Measurements from ENCODE around the gene ASIC5. TPM values are rescaled to one million over a fixed set of nuclear protein-coding genes. Genes with fewer than 3 reads are reported as not detected.
"Not testable (repeated sequence)": the region's sequence is repeated elsewhere in the genome, so short reads cannot be mapped to it uniquely, and the experiment has no call there.

The ASIC5 gene
- polyA plus RNA-seq, 1 of the 3 experiments (the other 2 are of a cell fraction) = not detected

- no peak overlapping the region for H2AFZ ChIP-seq (ENCODE audit: low read depth)
- no peaks in the 10 kb centered on the region for H3K27me3 ChIP-seq (ENCODE audit: insufficient read depth)
- ChIA-PET POLR2A (no interaction called here), CTCF (interaction anchor here (2.2 kb wide), 1 partner anchor 11 kb away, joined by 8 read pairs; no protein-coding TSS in a partner anchor)
- no peak for DNase-seq
- H3K4me1 ChIP-seq (ENCODE audit: control insufficient read depth in 1 of 2, insufficient read depth in 2 of 2, low read depth in 1 of 2, low read length in 1 of 2) = no peaks in the 10 kb centered on the region
- TF ChIP-seq RCOR1 (IDR thresholded peaks at IDR 0.05; ENCODE audit: low read length) (no peak), REST (IDR thresholded peaks at IDR 0.05; ENCODE audit: low read depth, low read length) (no peak), MEF2A (IDR thresholded peaks at IDR 0.05; ENCODE audit: borderline replicate concordance, low read depth) (no peak), JUND (IDR thresholded peaks at IDR 0.05) (no peak), EP300 (IDR thresholded peaks at IDR 0.05; ENCODE audit: borderline replicate concordance in 1 of 2, low read depth in 1 of 2, low read length in 1 of 2) (no peak), MAX (IDR thresholded peaks at IDR 0.05; ENCODE audit: low read depth) (no peak), YY1 (IDR thresholded peaks at IDR 0.05; ENCODE audit: low read depth) (no peak), SMC3 (IDR thresholded peaks at IDR 0.05; ENCODE audit: low read depth, low read length) (no peak), RXRA (IDR thresholded peaks at IDR 0.05; ENCODE audit: borderline replicate concordance, low read depth) (no peak), USF1 (IDR thresholded peaks at IDR 0.05; ENCODE audit: borderline replicate concordance, low read depth) (no peak), RAD21 (IDR thresholded peaks at IDR 0.05; ENCODE audit: low read length) (no peak), IRF3 (IDR thresholded peaks at IDR 0.05; ENCODE audit: low read depth, low read length) (no peak), CTCF (IDR thresholded peaks at IDR 0.05) (no peak), SIN3A (IDR thresholded peaks at IDR 0.05; ENCODE audit: borderline replicate concordance, low read depth, low read length) (no peak), FOXM1 (IDR thresholded peaks at IDR 0.05; ENCODE audit: low read depth) (no peak), CHD2 (IDR thresholded peaks at IDR 0.05; ENCODE audit: low read length, partially characterized antibody) (no peak), TEAD4 (IDR thresholded peaks at IDR 0.05; ENCODE audit: borderline replicate concordance, insufficient read depth) (no peak), ELF1 (IDR thresholded peaks at IDR 0.05) (no peak), FOXJ3 (CRISPR knock-in tag; IDR thresholded peaks at IDR 0.05) (no peak), PBX3 (IDR thresholded peaks at IDR 0.05) (no peak)
- H3K9me3 ChIP-seq = no peaks in the 10 kb centered on the region
- no peak overlapping the region for H3K27ac ChIP-seq (ENCODE audit: low read depth in 2 of 2, low read length in 1 of 2)
- no peaks in the 10 kb centered on the region for H3K36me3 ChIP-seq (replicated peaks in 1 of 2; ENCODE audit: control insufficient read depth in 1 of 2, insufficient read depth in 2 of 2, low read length in 1 of 2)
- no peaks in the 10 kb centered on the region for H4K20me1 ChIP-seq (ENCODE audit: insufficient read depth)
- WGBS (ENCODE audit: low lambda C conversion rate) = 66% methylated on average over 5 of the region's 5 CpGs
- H3K4me3 ChIP-seq (ENCODE audit: low read depth in 2 of 2, low read length in 1 of 2) = no peak overlapping the region
- H3F3A ChIP-seq (replicated peaks; ENCODE audit: insufficient read depth) = peaks cover 4% of the 10 kb centered on the region
- H3K9ac ChIP-seq = no peak overlapping the region
- no peaks in the 10 kb centered on the region for H3K79me2 ChIP-seq (ENCODE audit: insufficient read depth)
- no peak overlapping the region for H3K4me2 ChIP-seq
- no peaks in the 10 kb centered on the region for H3K9me2 ChIP-seq
These were observed 66.8 kb downstream of the ASIC5 start for GRCh38 chr4:155799116-155799793.

GRCh38 chr4:155797581-155797980 lies 68.5 kb downstream of the ASIC5 start:
- H3K9me3 ChIP-seq; H4K20me1 ChIP-seq (ENCODE audit: insufficient read depth); H3K4me1 ChIP-seq (ENCODE audit: control insufficient read depth in 1 of 2, insufficient read depth in 2 of 2, low read depth in 1 of 2, low read length in 1 of 2); DNase-seq; H3K4me2 ChIP-seq; H3F3A ChIP-seq (replicated peaks; ENCODE audit: insufficient read depth); POLR2A ChIA-PET; H3K27me3 ChIP-seq (ENCODE audit: insufficient read depth); H3K27ac ChIP-seq (ENCODE audit: low read depth in 2 of 2, low read length in 1 of 2); H3K79me2 ChIP-seq (ENCODE audit: insufficient read depth); H3K9ac ChIP-seq; H3K36me3 ChIP-seq (replicated peaks in 1 of 2; ENCODE audit: control insufficient read depth in 1 of 2, insufficient read depth in 2 of 2, low read length in 1 of 2); H3K9me2 ChIP-seq; H3K4me3 ChIP-seq (ENCODE audit: low read depth in 2 of 2, low read length in 1 of 2); H2AFZ ChIP-seq (ENCODE audit: low read depth): not testable (repeated sequence)
- WGBS (ENCODE audit: low lambda C conversion rate) = 80% methylated on average over 4 of the region's 4 CpGs
- CTCF ChIA-PET = interaction anchor here (1.4 to 3.0 kb wide), 2 partner anchors 10 to 13 kb away, joined by 7 to 12 read pairs; no protein-coding TSS in a partner anchor
